CD4-positive, CD25-positive, alpha-beta regulatory T cell (primary cell): Measurements from ENCODE around the gene PRPSAP1. TPM values are rescaled to one million over a fixed set of nuclear protein-coding genes. Genes with fewer than 3 reads are reported as not detected.
A peak's percentile ranks its signal among the peaks of the same experiment; 100 is the strongest.

Source experiments
- ATAC-seq, 2 donors: fragments of 150-1000 bp; cut with Tn5 transposase; one replicate each; pipeline ENCODE4 v1.10.0; 2021; ENCODE audit warnings: low read depth in 2 of 2, moderate number of reproducible peaks in 2 of 2, moderate library complexity in 1 of 2
- DNase-seq, 3 donors: peaks; one replicate each; pipeline versions ENCODE4 v3.0.0 to v3.0.0-alpha.2; 2012 to 2022; ENCODE audit warnings: mixed read lengths in 1 of 3
- H3K27ac ChIP-seq: one replicate; pipeline ENCODE4 v1.7.0; 2013; ENCODE audit warnings: mild to moderate bottlenecking, low read length; ENCODE audit not compliant: insufficient read depth, poor library complexity, severe bottlenecking
- H3K27me3 ChIP-seq: one replicate; pipeline ENCODE4 v1.7.0; 2013; ENCODE audit warnings: low read length; ENCODE audit not compliant: control insufficient read depth, insufficient read depth
- H3K36me3 ChIP-seq: one replicate; pipeline ENCODE4 v1.7.0; 2013; ENCODE audit warnings: mild to moderate bottlenecking, low read length, moderate library complexity; ENCODE audit not compliant: control insufficient read depth, insufficient read depth
- H3K4me1 ChIP-seq: 2 replicates; pipeline ENCODE4 v1.7.0; 2013; ENCODE audit warnings: mild to moderate bottlenecking, low read length; ENCODE audit not compliant: insufficient read depth, control insufficient read depth, poor library complexity, severe bottlenecking
- H3K4me3 ChIP-seq: one replicate; pipeline ENCODE4 v1.7.0; 2013; ENCODE audit warnings: low read depth, mild to moderate bottlenecking, low read length, moderate library complexity
- H3K9me3 ChIP-seq, 2 experiments: 1 replicate in 1 of 2; 2 replicates in 1 of 2; pipeline ENCODE4 v1.7.0; 2013; ENCODE audit warnings: low read length in 2 of 2, mild to moderate bottlenecking in 1 of 2, moderate library complexity in 1 of 2; ENCODE audit not compliant: control insufficient read depth in 2 of 2
- H3K27ac Mint-ChIP-seq, 3 donors: one replicate each; pipeline ENCODE4 v1.8.0; 2020 to 2022; ENCODE audit warnings: mild to moderate bottlenecking in 3 of 3, mixed read lengths in 3 of 3, moderate library complexity in 2 of 3
- H3K27me3 Mint-ChIP-seq: one replicate; pipeline ENCODE4 v1.8.0; 2022; ENCODE audit warnings: mild to moderate bottlenecking, mixed read lengths
- H3K36me3 Mint-ChIP-seq: one replicate; pipeline ENCODE4 v1.8.0; 2020; ENCODE audit warnings: mixed read lengths
- H3K4me1 Mint-ChIP-seq, 4 donors: one replicate each; pipeline ENCODE4 v1.8.0; 2020 to 2022; ENCODE audit warnings: mixed read lengths in 4 of 4, mild to moderate bottlenecking in 1 of 4
- H3K4me3 Mint-ChIP-seq, 4 donors: one replicate each; pipeline ENCODE4 v1.8.0; 2020 to 2022; ENCODE audit warnings: mild to moderate bottlenecking in 4 of 4, mixed read lengths in 4 of 4, moderate library complexity in 3 of 4
- H3K9me3 Mint-ChIP-seq, 7 donors: one replicate each; pipeline ENCODE4 v1.8.0; 2020 to 2022; ENCODE audit warnings: mixed read lengths in 7 of 7, mild to moderate bottlenecking in 3 of 7, moderate library complexity in 2 of 7
- polyA plus RNA-seq, 4 donors: library from polyadenylated mRNA; unstranded; fragments of 300-500 nt; fragmentation: Illumina TruSeq; gene quantifications; one replicate each; pipeline ENCODE4 v1.2.3, GENCODE V29; 2021
- total RNA-seq: library from RNA; stranded (reverse); gene quantifications from one replicate; pipeline ENCODE4 v1.2.3, GENCODE V29; 2022

The PRPSAP1 gene
- total and polyA plus RNA-seq, 5 donors from 2014 or later: 37.1 to 56.1 (median 53.1) TPM

GRCh38 chr17:76384987-76385891 is 31.5 kb upstream of the PRPSAP1 start:
- Histone ChIP-seq H3K4me1 (peaks cover 36% of the 10 kb centered on the region), H3K27ac (no peak overlapping the region), H3K36me3 (no peaks in the 10 kb centered on the region), H3K9me3 (no peaks in the 10 kb centered on the region), H3K27me3 (no peaks in the 10 kb centered on the region), H3K4me3 (no peak overlapping the region)
- Mint-ChIP-seq H3K27me3 (peaks cover 10% of the 10 kb centered on the region), H3K4me3 (peak overlapping the region; percentile 27 to 78 (median 61)), H3K27ac (no peak overlapping the region), H3K36me3 (peaks cover 4% of the 10 kb centered on the region), H3K9me3 (no peaks in the 10 kb centered on the region), H3K4me1 (peaks cover 0 to 12% (median 3%) of the 10 kb centered on the region in 4 donors)
- no peak for ATAC-seq
- DNase-seq: peak in 2 of 3 donors; percentile 22 to 24

GRCh38 chr17:76384222-76384986 is 30.7 kb upstream of the PRPSAP1 start, which contains the start of gene SPHK1:
Gene SPHK1, plus strand, starts transcription at chr17:76384609. Its CDS starts 1,036 bp downstream, at chr17:76385645.
- Mint-ChIP-seq H3K4me1 (peaks cover 0 to 12% (median 3%) of the 10 kb centered on the region in 4 donors), H3K27ac (peak within 1 kb of the TSS in 1 of 3 donors; percentile 23), H3K27me3 (peaks cover 14% of the 10 kb centered on the region), H3K4me3 (peak within 1 kb of the TSS; percentile 86 to 92 (median 86)), H3K9me3 (peaks cover 0 to 1% (median 0%) of the 10 kb centered on the region in 7 donors), H3K36me3 (no peaks in the 10 kb centered on the region)
- DNase-seq (peak; percentile 23 to 75 (median 54)), ATAC-seq (peak; percentile 54 to 57)
- no peaks in the 10 kb centered on the region for H3K27me3 ChIP-seq
- H3K9me3 ChIP-seq: no peaks in the 10 kb centered on the region
- H3K4me3 ChIP-seq: no peak within 1 kb of the TSS
- no peak within 1 kb of the TSS for H3K27ac ChIP-seq
- H3K36me3 ChIP-seq: no peaks in the 10 kb centered on the region
- peaks cover 36% of the 10 kb centered on the region for H3K4me1 ChIP-seq

GRCh38 chr17:76383546-76384221 is 30.0 kb upstream of the PRPSAP1 start:
- H3K36me3 Mint-ChIP-seq: no peaks in the 10 kb centered on the region

GRCh38 chr17:76382803-76383545 is 29.3 kb upstream of the PRPSAP1 start:
- Mint-ChIP-seq H3K27me3 (peaks cover 23% of the 10 kb centered on the region), H3K4me1 (peaks cover 0 to 12% (median 3%) of the 10 kb centered on the region in 4 donors), H3K36me3 (no peaks in the 10 kb centered on the region), H3K4me3 (peak overlapping the region; percentile 86 to 92 (median 88)), H3K27ac (no peak overlapping the region), H3K9me3 (peaks cover 0 to 1% (median 0%) of the 10 kb centered on the region in 7 donors)
- DNase-seq (peak; percentile 11 to 82 (median 50)), ATAC-seq (peak; percentile 49 to 50)
- Histone ChIP-seq H3K9me3 (no peaks in the 10 kb centered on the region), H3K4me1 (peaks cover 36% of the 10 kb centered on the region), H3K4me3 (no peak overlapping the region), H3K27me3 (no peaks in the 10 kb centered on the region), H3K27ac (no peak overlapping the region), H3K36me3 (no peaks in the 10 kb centered on the region)

More at GRCh38 chr17:76383546-76384221, 30.0 kb upstream of the PRPSAP1 start:
- Histone ChIP-seq H3K9me3 (no peaks in the 10 kb centered on the region), H3K27ac (no peak overlapping the region), H3K4me1 (peaks cover 36% of the 10 kb centered on the region), H3K27me3 (no peaks in the 10 kb centered on the region), H3K36me3 (no peaks in the 10 kb centered on the region), H3K4me3 (no peak overlapping the region)
- ATAC-seq (peak; percentile 19 to 24), DNase-seq (peak in 2 of 3 donors; percentile 39 to 69)
- Mint-ChIP-seq H3K27me3 (peaks cover 20% of the 10 kb centered on the region), H3K4me3 (peak overlapping the region; percentile 86 to 92 (median 86)), H3K9me3 (peaks cover 0 to 1% (median 0%) of the 10 kb centered on the region in 7 donors), H3K27ac (peak overlapping the region in 1 of 3 donors; percentile 23), H3K4me1 (peaks cover 0 to 12% (median 3%) of the 10 kb centered on the region in 4 donors)

- Mint-ChIP-seq H3K4me1 (peaks cover 0 to 12% (median 3%) of the 10 kb centered on the region in 4 donors), H3K9me3 (peaks cover 0 to 1% (median 0%) of the 10 kb centered on the region in 7 donors), H3K27ac (no peak overlapping the region), H3K36me3 (no peaks in the 10 kb centered on the region), H3K27me3 (peaks cover 23% of the 10 kb centered on the region), H3K4me3 (peak overlapping the region in 3 of 4 donors; percentile 86 to 89 (median 86))
- H3K9me3 ChIP-seq: no peaks in the 10 kb centered on the region
- no peaks in the 10 kb centered on the region for H3K27me3 ChIP-seq
- no peaks in the 10 kb centered on the region for H3K36me3 ChIP-seq
- peaks cover 36% of the 10 kb centered on the region for H3K4me1 ChIP-seq
- ATAC-seq (no peak), DNase-seq (no peak)
- H3K4me3 ChIP-seq: no peak overlapping the region
- no peak overlapping the region for H3K27ac ChIP-seq
Measured at GRCh38 chr17:76382351-76382802, 28.7 kb upstream of the PRPSAP1 start.

GRCh38 chr17:76381633-76382350 is 28.1 kb upstream of the PRPSAP1 start:
- Histone ChIP-seq H3K4me1 (peaks cover 36% of the 10 kb centered on the region), H3K4me3 (no peak overlapping the region), H3K27me3 (no peaks in the 10 kb centered on the region), H3K27ac (no peak overlapping the region), H3K36me3 (no peaks in the 10 kb centered on the region), H3K9me3 (no peaks in the 10 kb centered on the region)
- Mint-ChIP-seq H3K4me3 (peak overlapping the region in 2 of 4 donors; percentile 46 to 63), H3K27me3 (peaks cover 23% of the 10 kb centered on the region), H3K36me3 (no peaks in the 10 kb centered on the region), H3K27ac (no peak overlapping the region), H3K4me1 (peaks cover 0 to 10% (median 3%) of the 10 kb centered on the region in 4 donors), H3K9me3 (peaks cover 0 to 1% (median 0%) of the 10 kb centered on the region in 7 donors)
- DNase-seq: no peak
- no peak for ATAC-seq
